Panc1 (cell line): ENCODE measurements around the gene ALOX15B. TPM values are rescaled to one million over a fixed set of nuclear protein-coding genes. Genes with fewer than 3 reads are reported as not detected.

ENCODE experiments used
- ATAC-seq: fragments of 200-7000 bp; cut with Tn5 transposase; 2 replicates; pipeline ENCODE4 v1.9.1; 2020; ENCODE audit warnings: mild to moderate bottlenecking, moderate library complexity
- BruUV-seq: library from RNA; stranded (reverse); fragments of 400-500 nt; replicated peaks from 2 replicates; lab custom pipeline; 2021; lab: Mats Ljungman, UMichigan
- CTCF ChIA-PET: fragments of 300-600 bp; sonication (Branson Sonifier 250); formaldehyde crosslinking; loops from one replicate; lab custom pipeline; 2022; ENCODE audit warnings: antibody characterized with exemption; lab: Charles Lee
- POLR2A ChIA-PET: fragments of 300-600 bp; sonication (Branson Sonifier 250); formaldehyde crosslinking; loops from one replicate; lab custom pipeline; 2022; ENCODE audit warnings: antibody characterized with exemption; lab: Charles Lee
- DNase-seq: peaks from one replicate; pipeline ENCODE4 v3.0.0-alpha.2; 2010; ENCODE audit warnings: low read depth, low spot score
- H3K27ac ChIP-seq: 2 replicates; pipeline ENCODE4 v1.5.1; 2011; ENCODE audit warnings: mild to moderate bottlenecking, low read length, inconsistent platforms
- H3K27me3 ChIP-seq: fragments of 200-500 bp; sonication (Bioruptor generic); 2 replicates; pipeline ENCODE4 v1.6.0; 2014; ENCODE audit warnings: low read length, inconsistent platforms; ENCODE audit not compliant: control insufficient read depth, insufficient read depth
- H3K36me3 ChIP-seq: fragments of 200-500 bp; sonication (Bioruptor generic); 2 replicates; pipeline ENCODE4 v1.5.1; 2014; ENCODE audit warnings: inconsistent platforms, mild to moderate bottlenecking, low read length, moderate library complexity; ENCODE audit not compliant: control insufficient read depth, insufficient read depth
- H3K4me1 ChIP-seq: 2 replicates; pipeline ENCODE4 v1.5.1; 2011; ENCODE audit warnings: inconsistent platforms, mild to moderate bottlenecking, low read length, moderate library complexity; ENCODE audit not compliant: control insufficient read depth, insufficient read depth
- H3K4me3 ChIP-seq, 2 experiments: 2 replicates each; pipeline ENCODE4 v1.5.1; 2011 to 2012; ENCODE audit warnings: low read depth in 2 of 2, low read length in 2 of 2, mild to moderate bottlenecking in 2 of 2, inconsistent platforms in 1 of 2, moderate library complexity in 1 of 2
- H3K9me3 ChIP-seq: fragments of 200-500 bp; sonication (Bioruptor generic); 2 replicates; pipeline ENCODE4 v1.5.1; 2014; ENCODE audit warnings: low read depth, mild to moderate bottlenecking, inconsistent platforms, low read length, moderate library complexity; ENCODE audit not compliant: control insufficient read depth, insufficient read depth
- POLR2AphosphoS5 ChIP-seq: IDR thresholded peaks from 2 replicates; pipeline ENCODE4 v1.6.1; 2012; ENCODE audit warnings: mild to moderate bottlenecking, low read depth, low read length, moderate library complexity
- SIN3A ChIP-seq: IDR thresholded peaks from 2 replicates; pipeline ENCODE4 v1.6.1; 2012; ENCODE audit warnings: low read depth, mild to moderate bottlenecking, low read length, moderate library complexity, borderline replicate concordance; ENCODE audit not compliant: insufficient read depth
- TCF7L2 ChIP-seq: IDR thresholded peaks from 2 replicates; pipeline ENCODE4 v1.6.1; 2011; ENCODE audit warnings: mild to moderate bottlenecking, low read depth, low read length, inconsistent platforms
- in situ Hi-C: cut with HindIII; loops from 2 replicates; pipeline ENCODE4 v1.10.0; 2016; ENCODE audit warnings: low sequenced_read_pairs, low pct_unique_long_range_greater_than_20kb
- intact Hi-C: fragments of 100-400 bp; cut with micrococcal nuclease; formaldehyde crosslinking; loops from one replicate; pipeline ENCODE4 v1.10.0; 2022; ENCODE audit not compliant: unreplicated experiment
- total RNA-seq: library from RNA; stranded (reverse); gene quantifications from one replicate; pipeline ENCODE4 v1.2.1, GENCODE V29; 2021; ENCODE audit not compliant: unreplicated experiment
- TF ChIP-seq, protein P1 (sequence below): fragments of 450-650 bp; IDR thresholded peaks from 2 replicates; pipeline ENCODE4 v1.5.1; 2017; ENCODE audit warnings: mild to moderate bottlenecking
- TF ChIP-seq, protein P2 (sequence below), 2 experiments: IDR thresholded peaks; 2 replicates each; pipeline ENCODE4 v1.6.1; 2011 to 2012; ENCODE audit warnings: low read depth in 2 of 2, control low read depth in 1 of 2, low read length in 1 of 2, mild to moderate bottlenecking in 1 of 2, moderate library complexity in 1 of 2; ENCODE audit not compliant: insufficient read depth in 1 of 2

The ALOX15B gene
- total RNA-seq, 1 experiment from 2014 or later: not detected

DNA sequence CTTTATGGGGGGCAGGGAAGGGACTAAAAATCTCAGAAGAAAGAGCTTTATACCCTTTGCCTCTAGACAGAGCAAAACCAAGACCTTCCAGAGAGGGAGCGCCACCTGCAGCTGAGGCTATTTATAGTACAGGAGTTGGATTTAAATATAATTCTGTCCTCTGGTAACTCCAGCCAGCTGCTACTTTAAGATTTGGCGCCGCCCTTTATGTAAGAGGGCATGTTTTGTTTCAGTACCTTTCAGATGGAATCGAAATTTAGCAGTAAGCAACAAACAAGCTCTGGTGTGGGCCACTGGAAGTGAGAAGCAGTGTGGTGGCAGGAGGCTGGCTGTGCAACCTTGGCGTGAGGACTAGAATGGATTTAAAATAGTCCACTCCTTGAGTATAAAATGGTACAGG lies 41.7 kb upstream of the ALOX15B start:
- DNase-seq: no peak
- H3K27ac ChIP-seq: no peak overlapping the region
- peaks cover 6% of the 10 kb centered on the region; the same call in 1 of the 2 replicates for H3K27me3 ChIP-seq
- H3K4me3 ChIP-seq: no peak overlapping the region
- ATAC-seq: peak; percentile 82
- H3K9me3 ChIP-seq: no peaks in the 10 kb centered on the region
- no peaks in the 10 kb centered on the region for H3K36me3 ChIP-seq
- BruUV-seq: no TSS peak
- ChIA-PET CTCF (interaction anchor here (0.5 to 1.0 kb wide), 3 partner anchors 23 to 310 kb away, joined by 5 read pairs; partner anchors contain the start of gene TP53), POLR2A (interaction anchor here (0.7 kb wide), 1 partner anchor 80 kb away, joined by 5 read pairs; no protein-coding TSS in a partner anchor)
- intact Hi-C loops (loop anchor here (10.0 kb wide), 1 partner anchor 58 kb away; no protein-coding TSS in a partner anchor), in situ Hi-C loops (no loop called here)
- no peak for TF ChIP-seq TCF7L2
- TF ChIP-seq, protein P1, sequence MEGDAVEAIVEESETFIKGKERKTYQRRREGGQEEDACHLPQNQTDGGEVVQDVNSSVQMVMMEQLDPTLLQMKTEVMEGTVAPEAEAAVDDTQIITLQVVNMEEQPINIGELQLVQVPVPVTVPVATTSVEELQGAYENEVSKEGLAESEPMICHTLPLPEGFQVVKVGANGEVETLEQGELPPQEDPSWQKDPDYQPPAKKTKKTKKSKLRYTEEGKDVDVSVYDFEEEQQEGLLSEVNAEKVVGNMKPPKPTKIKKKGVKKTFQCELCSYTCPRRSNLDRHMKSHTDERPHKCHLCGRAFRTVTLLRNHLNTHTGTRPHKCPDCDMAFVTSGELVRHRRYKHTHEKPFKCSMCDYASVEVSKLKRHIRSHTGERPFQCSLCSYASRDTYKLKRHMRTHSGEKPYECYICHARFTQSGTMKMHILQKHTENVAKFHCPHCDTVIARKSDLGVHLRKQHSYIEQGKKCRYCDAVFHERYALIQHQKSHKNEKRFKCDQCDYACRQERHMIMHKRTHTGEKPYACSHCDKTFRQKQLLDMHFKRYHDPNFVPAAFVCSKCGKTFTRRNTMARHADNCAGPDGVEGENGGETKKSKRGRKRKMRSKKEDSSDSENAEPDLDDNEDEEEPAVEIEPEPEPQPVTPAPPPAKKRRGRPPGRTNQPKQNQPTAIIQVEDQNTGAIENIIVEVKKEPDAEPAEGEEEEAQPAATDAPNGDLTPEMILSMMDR: peak; percentile 80
- H3K4me1 ChIP-seq: 0 out of 2 replicates have a peak, but pooled peaks cover 3% of the 10 kb centered on the region

DNA sequence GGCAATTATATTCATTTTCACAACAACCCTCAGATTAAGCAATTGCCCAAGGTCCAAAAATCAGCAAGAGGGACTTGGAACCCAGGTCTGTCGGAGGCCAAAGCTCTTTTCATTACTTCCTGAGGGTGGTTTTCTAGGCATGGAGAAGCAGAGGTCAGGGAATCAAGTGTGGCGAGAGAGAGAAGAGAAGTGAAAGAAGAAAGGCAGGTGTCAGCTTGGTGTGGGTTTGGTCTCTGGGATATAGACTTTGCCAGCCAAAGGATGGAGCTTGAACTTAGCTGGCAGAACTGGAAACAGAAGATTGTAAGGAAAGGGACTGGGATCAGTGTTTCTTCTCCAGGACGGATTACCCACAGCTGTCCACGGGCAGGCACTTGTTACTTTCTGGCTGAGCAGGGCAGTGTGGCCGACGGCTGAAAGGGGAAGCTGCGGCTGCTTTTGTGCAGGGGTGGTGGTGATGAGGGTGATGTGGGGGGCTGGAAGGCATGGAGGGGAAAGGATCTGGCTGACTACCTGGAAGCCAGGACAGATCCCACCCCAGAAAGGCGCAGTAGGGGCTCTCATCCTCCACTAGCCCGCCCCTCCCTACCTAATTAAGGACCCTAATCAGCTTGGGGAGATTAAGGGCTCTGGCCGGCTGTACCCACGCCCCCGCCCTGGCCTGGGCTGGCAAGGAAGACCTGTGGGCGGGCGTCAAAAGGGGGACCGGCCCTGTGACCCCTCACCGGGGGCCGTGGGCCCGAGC lies 36.7 kb upstream of the ALOX15B start, which contains the start of gene GUCY2D:
TSS of gene GUCY2D (plus strand) at position 640 of the 745 bp plus-strand sequence. CDS start 433 bp downstream, outside the sequence.
- ChIA-PET POLR2A (no interaction called here), CTCF (interaction anchor here (0.6 to 0.7 kb wide), 2 partner anchors 13 to 19 kb away, joined by 3 to 4 read pairs; no protein-coding TSS in a partner anchor)
- TF ChIP-seq POLR2AphosphoS5 (no peak), SIN3A (no peak), TCF7L2 (no peak)
- TF ChIP-seq, protein P1: no peak
- TF ChIP-seq, protein P2, sequence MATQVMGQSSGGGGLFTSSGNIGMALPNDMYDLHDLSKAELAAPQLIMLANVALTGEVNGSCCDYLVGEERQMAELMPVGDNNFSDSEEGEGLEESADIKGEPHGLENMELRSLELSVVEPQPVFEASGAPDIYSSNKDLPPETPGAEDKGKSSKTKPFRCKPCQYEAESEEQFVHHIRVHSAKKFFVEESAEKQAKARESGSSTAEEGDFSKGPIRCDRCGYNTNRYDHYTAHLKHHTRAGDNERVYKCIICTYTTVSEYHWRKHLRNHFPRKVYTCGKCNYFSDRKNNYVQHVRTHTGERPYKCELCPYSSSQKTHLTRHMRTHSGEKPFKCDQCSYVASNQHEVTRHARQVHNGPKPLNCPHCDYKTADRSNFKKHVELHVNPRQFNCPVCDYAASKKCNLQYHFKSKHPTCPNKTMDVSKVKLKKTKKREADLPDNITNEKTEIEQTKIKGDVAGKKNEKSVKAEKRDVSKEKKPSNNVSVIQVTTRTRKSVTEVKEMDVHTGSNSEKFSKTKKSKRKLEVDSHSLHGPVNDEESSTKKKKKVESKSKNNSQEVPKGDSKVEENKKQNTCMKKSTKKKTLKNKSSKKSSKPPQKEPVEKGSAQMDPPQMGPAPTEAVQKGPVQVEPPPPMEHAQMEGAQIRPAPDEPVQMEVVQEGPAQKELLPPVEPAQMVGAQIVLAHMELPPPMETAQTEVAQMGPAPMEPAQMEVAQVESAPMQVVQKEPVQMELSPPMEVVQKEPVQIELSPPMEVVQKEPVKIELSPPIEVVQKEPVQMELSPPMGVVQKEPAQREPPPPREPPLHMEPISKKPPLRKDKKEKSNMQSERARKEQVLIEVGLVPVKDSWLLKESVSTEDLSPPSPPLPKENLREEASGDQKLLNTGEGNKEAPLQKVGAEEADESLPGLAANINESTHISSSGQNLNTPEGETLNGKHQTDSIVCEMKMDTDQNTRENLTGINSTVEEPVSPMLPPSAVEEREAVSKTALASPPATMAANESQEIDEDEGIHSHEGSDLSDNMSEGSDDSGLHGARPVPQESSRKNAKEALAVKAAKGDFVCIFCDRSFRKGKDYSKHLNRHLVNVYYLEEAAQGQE (IDR thresholded peaks at IDR 0.05; ENCODE audit: insufficient read depth in 1 of 2, low read depth in 2 of 2, low read length in 1 of 2): no peak
- BruUV-seq: no TSS peak
- no peak within 1 kb of the TSS for H3K4me3 ChIP-seq
- peaks cover 6% of the 10 kb centered on the region; the same call in 1 of the 2 replicates for H3K27me3 ChIP-seq
- ATAC-seq: peak; percentile 30; the same call in 1 of the 2 replicates
- no peaks in the 10 kb centered on the region for H3K9me3 ChIP-seq
- DNase-seq: no peak
- H3K27ac ChIP-seq: no peak within 1 kb of the TSS
- intact Hi-C loops: no loop called here
- H3K4me1 ChIP-seq: 0 out of 2 replicates have a peak, but pooled peaks cover under 1% of the 10 kb centered on the region
- in situ Hi-C loops: no loop called here
- H3K36me3 ChIP-seq: no peaks in the 10 kb centered on the region
